BE2C (cell line): Measurements from ENCODE around the gene IPPK.

Experiments used
- DNase-seq: peaks from one replicate; pipeline ENCODE4 v3.0.0-alpha.2; 2020
- H3K27me3 ChIP-seq: fragments of 250-450 bp; sonication (Bioruptor Pico); 2 replicates; pipeline ENCODE4 v1.5.1; 2020; ENCODE audit warnings: mild to moderate bottlenecking
- H3K36me3 ChIP-seq: fragments of 250-450 bp; sonication (Bioruptor Pico); 2 replicates; pipeline ENCODE4 v1.5.1; 2020; ENCODE audit warnings: mild to moderate bottlenecking
- H3K4me1 ChIP-seq: fragments of 250-450 bp; sonication (Bioruptor Pico); 2 replicates; pipeline ENCODE4 v1.5.1; 2020
- H3K4me3 ChIP-seq: 2 replicates; pipeline ENCODE4 v1.5.1; 2011; ENCODE audit warnings: low read depth, low read length
- H3K9me3 ChIP-seq: fragments of 250-450 bp; sonication (Bioruptor Pico); 2 replicates; pipeline ENCODE4 v1.5.1; 2020
- TF ChIP-seq, protein P1 (sequence below): IDR thresholded peaks from 2 replicates; pipeline ENCODE4 v1.5.1; 2012; ENCODE audit warnings: mild to moderate bottlenecking, low read depth, low read length

IPPK gene

GRCh38 chr9:92656537-92656925 lies 13.4 kb downstream of the IPPK start:
- TF ChIP-seq, protein P1, sequence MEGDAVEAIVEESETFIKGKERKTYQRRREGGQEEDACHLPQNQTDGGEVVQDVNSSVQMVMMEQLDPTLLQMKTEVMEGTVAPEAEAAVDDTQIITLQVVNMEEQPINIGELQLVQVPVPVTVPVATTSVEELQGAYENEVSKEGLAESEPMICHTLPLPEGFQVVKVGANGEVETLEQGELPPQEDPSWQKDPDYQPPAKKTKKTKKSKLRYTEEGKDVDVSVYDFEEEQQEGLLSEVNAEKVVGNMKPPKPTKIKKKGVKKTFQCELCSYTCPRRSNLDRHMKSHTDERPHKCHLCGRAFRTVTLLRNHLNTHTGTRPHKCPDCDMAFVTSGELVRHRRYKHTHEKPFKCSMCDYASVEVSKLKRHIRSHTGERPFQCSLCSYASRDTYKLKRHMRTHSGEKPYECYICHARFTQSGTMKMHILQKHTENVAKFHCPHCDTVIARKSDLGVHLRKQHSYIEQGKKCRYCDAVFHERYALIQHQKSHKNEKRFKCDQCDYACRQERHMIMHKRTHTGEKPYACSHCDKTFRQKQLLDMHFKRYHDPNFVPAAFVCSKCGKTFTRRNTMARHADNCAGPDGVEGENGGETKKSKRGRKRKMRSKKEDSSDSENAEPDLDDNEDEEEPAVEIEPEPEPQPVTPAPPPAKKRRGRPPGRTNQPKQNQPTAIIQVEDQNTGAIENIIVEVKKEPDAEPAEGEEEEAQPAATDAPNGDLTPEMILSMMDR: no peak
- Histone ChIP-seq H3K27me3 (no peaks in the 10 kb centered on the region), H3K4me3 (no peak overlapping the region)

DNA sequence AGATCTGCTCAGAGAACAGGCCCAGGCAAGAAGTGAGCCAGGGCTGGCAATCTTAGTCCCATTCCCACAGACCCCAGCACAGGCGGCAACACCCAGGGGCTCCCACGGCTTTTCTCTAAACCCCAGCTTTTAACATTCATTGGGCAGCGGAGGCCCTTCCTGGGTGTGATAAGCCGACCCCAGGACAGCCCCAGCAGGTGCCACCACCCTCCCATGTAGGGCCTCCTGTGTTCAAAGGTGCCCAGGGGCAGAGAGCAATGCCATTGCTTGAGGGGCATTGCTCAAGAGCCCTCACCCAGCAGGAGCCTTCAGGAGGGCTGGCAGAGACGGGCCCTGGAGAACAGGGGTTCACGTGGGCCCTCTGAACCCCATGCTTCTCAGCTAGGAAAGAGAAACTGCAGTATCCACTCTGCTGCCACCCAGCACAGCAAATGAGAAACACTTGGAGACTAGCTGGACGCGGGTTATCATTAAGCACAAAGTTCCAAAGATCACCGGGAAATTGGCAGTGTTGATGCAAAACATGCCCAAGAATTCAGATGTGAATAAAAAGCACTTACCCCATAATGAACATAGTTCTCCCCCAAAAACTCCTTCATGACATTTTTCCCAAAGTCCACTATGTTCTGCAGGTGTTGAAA lies 13.9 kb downstream of the IPPK start:
- peaks cover 7% of the 10 kb centered on the region for H3K4me1 ChIP-seq
- no peaks in the 10 kb centered on the region for H3K9me3 ChIP-seq
- no peaks in the 10 kb centered on the region for H3K27me3 ChIP-seq
- peaks cover 33% of the 10 kb centered on the region for H3K36me3 ChIP-seq
- TF ChIP-seq, protein P1: no peak
- H3K4me3 ChIP-seq: no peak overlapping the region
- no peak for DNase-seq

More at GRCh38 chr9:92656537-92656925, 13.4 kb downstream of the IPPK start:
- DNase-seq: no peak
- peaks cover 31% of the 10 kb centered on the region for H3K36me3 ChIP-seq
- H3K4me1 ChIP-seq: peaks cover 2% of the 10 kb centered on the region
- no peaks in the 10 kb centered on the region for H3K9me3 ChIP-seq

DNA sequence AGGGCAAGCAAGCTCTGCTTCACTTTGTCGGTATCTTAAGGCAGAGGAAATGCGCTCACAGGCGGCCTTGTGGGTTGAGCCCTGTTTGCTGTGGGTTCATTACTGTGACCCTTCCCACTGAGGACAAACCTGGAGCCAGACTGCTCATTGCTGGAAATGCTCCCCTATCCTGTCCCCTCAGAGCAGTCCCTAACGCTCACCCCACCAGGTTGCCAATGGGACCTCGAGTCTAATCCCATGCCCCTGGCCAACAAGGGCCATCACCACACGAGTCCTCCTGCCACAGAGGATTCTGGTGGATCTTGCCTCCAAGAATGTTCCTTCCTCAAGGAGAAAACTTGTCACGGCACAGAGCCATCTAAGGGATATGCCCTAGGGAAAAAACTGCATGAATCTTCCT lies 14.6 kb downstream of the IPPK start:
- DNase-seq: no peak
- Histone ChIP-seq H3K27me3 (no peaks in the 10 kb centered on the region), H3K4me1 (peaks cover 7% of the 10 kb centered on the region), H3K36me3 (peaks cover 35% of the 10 kb centered on the region), H3K4me3 (no peak overlapping the region), H3K9me3 (no peaks in the 10 kb centered on the region)
- TF ChIP-seq, protein P1: no peak

GRCh38 chr9:92654481-92655301 lies 15.2 kb downstream of the IPPK start:
- DNase-seq: no peak
- Histone ChIP-seq H3K9me3 (no peaks in the 10 kb centered on the region), H3K4me3 (no peak overlapping the region), H3K27me3 (no peaks in the 10 kb centered on the region), H3K36me3 (peaks cover 38% of the 10 kb centered on the region), H3K4me1 (peaks cover 7% of the 10 kb centered on the region)
- TF ChIP-seq, protein P1: no peak

DNA sequence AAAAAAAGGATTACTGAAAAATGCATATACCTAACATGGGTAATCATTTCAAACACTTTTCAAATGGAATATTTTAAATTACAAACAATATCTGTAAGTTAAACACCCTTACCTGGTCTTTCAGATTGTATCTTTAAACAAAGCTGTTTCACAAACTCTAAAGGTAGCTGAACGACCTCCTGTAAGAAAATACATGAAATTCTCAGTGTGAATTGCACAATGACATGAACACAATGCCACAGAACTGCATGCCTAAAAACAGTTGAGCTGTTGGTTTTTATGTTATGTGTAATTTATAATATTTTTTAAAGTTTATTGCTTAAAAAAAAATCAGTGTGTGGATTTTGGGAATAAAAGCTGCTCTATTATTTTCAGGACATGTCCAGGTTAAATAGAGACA lies 17.5 kb downstream of the IPPK start:
- H3K27me3 ChIP-seq: no peaks in the 10 kb centered on the region
- TF ChIP-seq, protein P1: no peak
- peaks cover 60% of the 10 kb centered on the region for H3K36me3 ChIP-seq
- peaks cover 7% of the 10 kb centered on the region for H3K4me1 ChIP-seq
- no peak for DNase-seq
- H3K4me3 ChIP-seq: no peak overlapping the region
- no peaks in the 10 kb centered on the region for H3K9me3 ChIP-seq
